Immature natural killer cell (primary cell): ENCODE measurements around the gene FUT8. TPM values are rescaled to one million over a fixed set of nuclear protein-coding genes. Genes with fewer than 3 reads are reported as not detected.

Experiments used
- DNase-seq, 3 donors: peaks; one replicate each; pipeline ENCODE4 v3.0.0; 2022; ENCODE audit warnings: mixed read lengths in 1 of 3
- H3K27ac Mint-ChIP-seq, 6 donors: one replicate each; pipeline ENCODE4 v1.8.0; 2020; ENCODE audit warnings: mixed read lengths in 6 of 6, mild to moderate bottlenecking in 5 of 6, inconsistent platforms in 4 of 6, moderate library complexity in 3 of 6
- H3K27me3 Mint-ChIP-seq, 3 donors: one replicate each; pipeline ENCODE4 v1.8.0; 2020 to 2021; ENCODE audit warnings: low read depth in 3 of 3, mild to moderate bottlenecking in 3 of 3, mixed read lengths in 3 of 3, moderate library complexity in 3 of 3, inconsistent platforms in 1 of 3
- H3K36me3 Mint-ChIP-seq, 3 donors: one replicate each; pipeline ENCODE4 v1.8.0; 2020; ENCODE audit warnings: mixed read lengths in 3 of 3, inconsistent platforms in 2 of 3, mild to moderate bottlenecking in 2 of 3
- H3K4me1 Mint-ChIP-seq, 2 donors: one replicate each; pipeline ENCODE4 v1.8.0; 2020; ENCODE audit warnings: inconsistent platforms in 2 of 2, mild to moderate bottlenecking in 2 of 2, mixed read lengths in 2 of 2, moderate library complexity in 1 of 2
- H3K4me3 Mint-ChIP-seq, 5 donors: one replicate each; pipeline ENCODE4 v1.8.0; 2020; ENCODE audit warnings: mild to moderate bottlenecking in 5 of 5, mixed read lengths in 5 of 5, inconsistent platforms in 3 of 5, moderate library complexity in 3 of 5
- H3K9me3 Mint-ChIP-seq, 6 donors: one replicate each; pipeline ENCODE4 v1.8.0; 2020; ENCODE audit warnings: mild to moderate bottlenecking in 6 of 6, mixed read lengths in 6 of 6, inconsistent platforms in 4 of 6, moderate library complexity in 3 of 6
- polyA plus RNA-seq, 3 donors: library from polyadenylated mRNA; unstranded; fragments of 300-500 nt; fragmentation: Illumina TruSeq; gene quantifications; one replicate each; pipeline ENCODE4 v1.2.3, GENCODE V29; 2021

The FUT8 gene
- polyA plus RNA-seq, 3 donors from 2014 or later: 6.5 to 11.1 (median 11.0) TPM

DNA sequence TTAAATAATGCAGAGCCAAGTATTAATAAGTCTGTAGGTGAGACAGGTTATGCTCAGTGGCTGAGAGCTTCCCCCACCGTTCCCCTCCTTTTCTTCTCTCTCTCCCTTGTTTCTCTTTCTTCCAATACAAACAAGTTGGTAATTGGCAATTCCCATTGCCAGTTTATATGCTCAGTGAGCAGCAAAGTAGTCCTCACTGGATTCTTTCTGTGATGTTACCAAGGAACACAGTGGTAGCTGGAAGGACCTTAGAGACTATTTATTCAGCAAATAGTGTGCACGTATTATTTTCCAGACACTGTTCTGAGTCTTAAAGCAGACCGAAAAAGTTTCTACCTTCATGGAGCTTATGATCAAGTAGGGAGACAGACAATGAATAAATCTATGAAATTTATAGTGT, 344.4 kb downstream of the FUT8 start:
- H3K4me3 Mint-ChIP-seq: no peak overlapping the region
- peaks cover 0 to 3% (median 0%) of the 10 kb centered on the region in 6 donors for H3K9me3 Mint-ChIP-seq
- no peaks in the 10 kb centered on the region for H3K4me1 Mint-ChIP-seq
- no peak overlapping the region for H3K27ac Mint-ChIP-seq
- no peak for DNase-seq
- peaks cover 1 to 5% (median 3%) of the 10 kb centered on the region in 3 donors for H3K27me3 Mint-ChIP-seq
- no peaks in the 10 kb centered on the region for H3K36me3 Mint-ChIP-seq

GRCh38 chr14:65769151-65769550, 356.6 kb downstream of the FUT8 start:
- Mint-ChIP-seq H3K9me3 (no peaks in the 10 kb centered on the region), H3K36me3 (no peaks in the 10 kb centered on the region), H3K4me3 (no peak overlapping the region), H3K27ac (no peak overlapping the region), H3K4me1 (no peaks in the 10 kb centered on the region), H3K27me3 (peaks cover 0 to 3% (median 0%) of the 10 kb centered on the region in 3 donors)
- no peak for DNase-seq

DNA sequence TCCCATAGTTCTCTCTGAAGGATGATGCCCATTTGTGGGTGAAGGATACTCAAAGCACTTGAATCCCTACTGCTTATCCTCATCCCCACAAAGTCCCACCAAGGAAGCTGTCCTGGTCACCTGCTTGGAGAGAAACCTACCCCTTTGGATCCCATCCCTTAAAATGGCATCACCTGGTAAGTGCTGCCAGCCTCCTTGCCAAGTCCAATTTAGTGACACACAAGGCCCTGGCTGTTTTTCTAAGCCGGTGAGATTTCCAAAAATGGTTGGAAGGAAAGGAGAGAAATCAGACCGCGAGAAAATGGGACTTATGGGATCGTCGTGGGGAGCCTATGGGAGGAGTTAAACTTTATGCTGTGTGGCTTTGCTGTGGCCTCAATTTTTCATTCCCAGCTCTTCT, 358.2 kb downstream of the FUT8 start:
- peaks cover 0 to 2% (median 0%) of the 10 kb centered on the region in 6 donors for H3K9me3 Mint-ChIP-seq
- H3K27me3 Mint-ChIP-seq: peaks cover 0 to 3% (median 0%) of the 10 kb centered on the region in 3 donors
- no peak overlapping the region for H3K27ac Mint-ChIP-seq
- H3K36me3 Mint-ChIP-seq: no peaks in the 10 kb centered on the region
- DNase-seq: no peak
- no peak overlapping the region for H3K4me3 Mint-ChIP-seq
- H3K4me1 Mint-ChIP-seq: no peaks in the 10 kb centered on the region

- no peaks in the 10 kb centered on the region for H3K4me1 Mint-ChIP-seq
- peaks cover 0 to 4% (median 0%) of the 10 kb centered on the region in 6 donors for H3K9me3 Mint-ChIP-seq
- H3K27me3 Mint-ChIP-seq: peaks cover 0 to 3% (median 0%) of the 10 kb centered on the region in 3 donors
- H3K36me3 Mint-ChIP-seq: no peaks in the 10 kb centered on the region
- no peak overlapping the region for H3K27ac Mint-ChIP-seq
- no peak for DNase-seq
- no peak overlapping the region for H3K4me3 Mint-ChIP-seq
These were observed 358.7 kb downstream of the FUT8 start for GRCh38 chr14:65771271-65771670.

DNA sequence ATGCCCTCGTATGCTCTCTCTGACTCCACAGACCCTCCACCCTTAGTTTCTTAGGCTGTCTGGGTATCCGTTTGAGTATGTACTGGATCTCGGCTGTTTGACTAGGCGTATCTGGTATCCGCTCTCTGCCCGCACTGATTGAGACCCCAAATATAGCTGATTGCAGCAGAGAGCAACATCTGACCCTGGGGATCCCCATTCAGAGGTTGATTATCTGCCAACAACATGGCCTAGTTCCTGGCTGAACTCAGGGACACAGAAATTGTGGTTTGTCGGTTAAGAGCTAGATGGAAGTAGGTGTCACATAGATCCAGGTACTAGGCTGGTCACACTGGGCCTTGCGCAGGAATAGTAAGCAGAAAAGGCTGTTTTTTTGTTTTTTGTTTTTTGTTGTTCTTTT, 359.9 kb downstream of the FUT8 start:
- Mint-ChIP-seq H3K4me3 (no peak overlapping the region), H3K4me1 (no peaks in the 10 kb centered on the region), H3K27ac (no peak overlapping the region), H3K27me3 (no peaks in the 10 kb centered on the region), H3K36me3 (no peaks in the 10 kb centered on the region), H3K9me3 (peaks cover 0 to 4% (median 0%) of the 10 kb centered on the region in 6 donors)
- no peak for DNase-seq

- H3K27ac Mint-ChIP-seq: no peak overlapping the region
These were observed 360.5 kb downstream of the FUT8 start for GRCh38 chr14:65772921-65773574.

DNA sequence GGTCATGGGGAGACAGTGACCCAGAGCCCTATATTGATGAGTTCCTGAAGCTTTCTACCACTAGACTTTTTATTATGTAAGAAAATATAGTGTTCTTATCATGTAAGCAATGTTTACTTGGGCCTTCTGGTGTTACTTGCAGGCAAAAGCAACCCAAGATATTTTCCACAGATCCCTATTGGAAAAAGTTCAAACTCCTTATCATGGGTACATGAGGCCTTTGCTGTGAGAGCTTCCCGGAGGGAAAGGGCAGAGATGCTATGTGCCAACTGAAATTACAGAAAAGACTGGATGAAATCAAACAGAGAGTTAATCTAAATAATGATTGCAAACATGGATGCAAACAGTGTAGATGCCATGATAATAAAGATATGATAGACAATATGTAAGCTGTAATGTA, 361.5 kb downstream of the FUT8 start:
- Mint-ChIP-seq H3K4me3 (no peak overlapping the region), H3K9me3 (peaks cover 0 to 4% (median 0%) of the 10 kb centered on the region in 6 donors), H3K4me1 (no peaks in the 10 kb centered on the region), H3K36me3 (no peaks in the 10 kb centered on the region), H3K27me3 (no peaks in the 10 kb centered on the region), H3K27ac (no peak overlapping the region)
- no peak for DNase-seq

More at GRCh38 chr14:65772921-65773574, 360.5 kb downstream of the FUT8 start:
- Mint-ChIP-seq H3K9me3 (peaks cover 0 to 4% (median 0%) of the 10 kb centered on the region in 6 donors), H3K4me1 (no peaks in the 10 kb centered on the region), H3K4me3 (no peak overlapping the region), H3K36me3 (no peaks in the 10 kb centered on the region), H3K27me3 (no peaks in the 10 kb centered on the region)
- DNase-seq: no peak

DNA sequence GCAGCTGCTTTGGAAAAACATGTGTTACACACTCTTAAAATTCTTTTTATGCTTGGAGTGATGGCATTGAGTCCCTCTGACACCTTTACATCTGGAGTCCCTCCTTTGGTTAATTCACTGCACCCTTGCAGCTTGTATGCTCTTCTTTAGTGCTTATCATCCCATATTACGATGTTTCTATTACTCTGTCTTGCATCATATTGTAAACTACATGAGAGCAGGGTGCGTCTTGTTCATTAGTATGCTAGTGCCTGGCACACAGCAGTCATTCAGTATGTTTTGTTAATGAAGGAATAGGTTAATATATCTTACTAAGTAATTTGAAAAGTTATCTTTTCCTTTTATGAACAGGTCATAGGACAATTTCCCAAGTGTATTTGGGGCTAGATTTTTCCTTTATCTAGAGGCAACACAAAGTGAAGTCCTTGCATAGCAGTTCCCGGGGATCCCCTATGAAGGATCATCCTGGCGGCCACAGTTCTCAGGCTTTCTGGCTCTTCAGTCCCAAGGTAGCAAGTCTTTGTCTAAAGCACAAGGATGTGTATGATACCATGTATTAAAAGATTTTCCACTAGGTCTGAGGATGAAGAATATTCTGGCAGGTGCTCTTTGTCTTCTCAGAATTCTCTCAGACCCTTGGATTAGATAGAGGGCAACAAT, 363.8 kb downstream of the FUT8 start:
- H3K27ac Mint-ChIP-seq: no peak overlapping the region
- H3K4me3 Mint-ChIP-seq: no peak overlapping the region
- H3K9me3 Mint-ChIP-seq: peaks cover 0 to 4% (median 0%) of the 10 kb centered on the region in 6 donors
- no peaks in the 10 kb centered on the region for H3K36me3 Mint-ChIP-seq
- H3K27me3 Mint-ChIP-seq: peaks cover 0 to 6% (median 2%) of the 10 kb centered on the region in 3 donors
- no peaks in the 10 kb centered on the region for H3K4me1 Mint-ChIP-seq
- DNase-seq: no peak

DNA sequence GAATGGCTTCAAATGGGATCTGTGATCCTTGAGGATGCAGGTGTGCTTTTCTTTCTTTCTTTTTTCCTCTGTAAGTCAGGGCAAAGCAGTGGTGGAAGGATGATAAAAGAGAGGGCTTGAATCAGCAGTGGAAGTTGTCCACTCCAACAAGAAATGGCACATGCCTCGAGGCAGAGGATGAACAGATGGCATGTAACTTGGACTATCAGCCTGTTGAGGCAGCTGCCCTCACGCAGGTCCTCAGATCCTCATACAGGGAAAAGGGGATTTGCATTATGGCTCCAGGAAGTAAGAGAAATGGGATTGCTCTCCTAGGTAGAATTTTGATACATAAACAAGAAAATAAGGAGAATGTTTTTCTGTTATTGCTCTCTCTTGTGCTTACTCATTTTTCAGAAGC, 368.0 kb downstream of the FUT8 start:
- H3K36me3 Mint-ChIP-seq: peaks cover 0 to 4% (median 0%) of the 10 kb centered on the region in 3 donors
- no peaks in the 10 kb centered on the region for H3K4me1 Mint-ChIP-seq
- peaks cover 0 to 3% (median 0%) of the 10 kb centered on the region in 6 donors for H3K9me3 Mint-ChIP-seq
- no peak overlapping the region for H3K4me3 Mint-ChIP-seq
- no peak overlapping the region for H3K27ac Mint-ChIP-seq
- H3K27me3 Mint-ChIP-seq: peaks cover 4 to 7% (median 6%) of the 10 kb centered on the region in 3 donors
- no peak for DNase-seq

DNA sequence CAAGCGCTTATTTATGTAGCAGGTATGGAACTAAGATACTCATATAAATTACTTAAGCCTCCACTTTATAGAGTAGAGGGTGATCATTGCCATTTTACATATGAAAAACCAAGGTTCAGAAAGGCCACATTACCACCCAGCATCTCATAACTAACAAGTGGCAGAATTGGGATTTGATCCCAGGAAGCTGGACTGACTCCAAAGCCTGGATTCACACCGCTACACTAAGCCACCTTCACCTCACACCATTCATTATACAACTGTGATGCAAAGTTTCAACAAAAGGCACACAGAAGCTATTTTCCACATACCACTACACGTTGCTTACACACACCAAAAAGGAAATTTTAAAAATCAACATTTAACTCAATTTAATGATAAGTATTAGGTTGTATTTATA, 370.6 kb downstream of the FUT8 start:
- Mint-ChIP-seq H3K27ac (no peak overlapping the region), H3K9me3 (no peaks in the 10 kb centered on the region), H3K4me1 (no peaks in the 10 kb centered on the region), H3K36me3 (peaks cover 0 to 4% (median 0%) of the 10 kb centered on the region in 3 donors), H3K4me3 (no peak overlapping the region), H3K27me3 (peaks cover 6 to 18% (median 12%) of the 10 kb centered on the region in 3 donors)
- no peak for DNase-seq

- H3K4me3 Mint-ChIP-seq: no peak overlapping the region
- H3K27ac Mint-ChIP-seq: no peak overlapping the region
- H3K27me3 Mint-ChIP-seq: peaks cover 8 to 18% (median 16%) of the 10 kb centered on the region in 3 donors
- H3K36me3 Mint-ChIP-seq: peaks cover 0 to 4% (median 0%) of the 10 kb centered on the region in 3 donors
- H3K9me3 Mint-ChIP-seq: no peaks in the 10 kb centered on the region
- no peaks in the 10 kb centered on the region for H3K4me1 Mint-ChIP-seq
- DNase-seq: no peak
These were observed 371.0 kb downstream of the FUT8 start for GRCh38 chr14:65783576-65783975.

- no peak overlapping the region for H3K4me3 Mint-ChIP-seq
- no peaks in the 10 kb centered on the region for H3K9me3 Mint-ChIP-seq
- peaks cover 0 to 4% (median 0%) of the 10 kb centered on the region in 3 donors for H3K36me3 Mint-ChIP-seq
- no peak for DNase-seq
- H3K27ac Mint-ChIP-seq: no peak overlapping the region
- H3K27me3 Mint-ChIP-seq: peaks cover 13 to 23% (median 16%) of the 10 kb centered on the region in 3 donors
- peaks cover 0 to 1% of the 10 kb centered on the region in 2 donors for H3K4me1 Mint-ChIP-seq
These were observed 372.0 kb downstream of the FUT8 start for GRCh38 chr14:65784574-65784973.

GRCh38 chr14:65787461-65787860, 374.9 kb downstream of the FUT8 start:
- H3K9me3 Mint-ChIP-seq: no peaks in the 10 kb centered on the region
- peaks cover 0 to 4% (median 0%) of the 10 kb centered on the region in 3 donors for H3K36me3 Mint-ChIP-seq
- H3K4me1 Mint-ChIP-seq: peaks cover 0 to 1% of the 10 kb centered on the region in 2 donors
- H3K4me3 Mint-ChIP-seq: no peak overlapping the region
- peaks cover 8 to 23% (median 16%) of the 10 kb centered on the region in 3 donors for H3K27me3 Mint-ChIP-seq
- DNase-seq: no peak
- H3K27ac Mint-ChIP-seq: no peak overlapping the region

DNA sequence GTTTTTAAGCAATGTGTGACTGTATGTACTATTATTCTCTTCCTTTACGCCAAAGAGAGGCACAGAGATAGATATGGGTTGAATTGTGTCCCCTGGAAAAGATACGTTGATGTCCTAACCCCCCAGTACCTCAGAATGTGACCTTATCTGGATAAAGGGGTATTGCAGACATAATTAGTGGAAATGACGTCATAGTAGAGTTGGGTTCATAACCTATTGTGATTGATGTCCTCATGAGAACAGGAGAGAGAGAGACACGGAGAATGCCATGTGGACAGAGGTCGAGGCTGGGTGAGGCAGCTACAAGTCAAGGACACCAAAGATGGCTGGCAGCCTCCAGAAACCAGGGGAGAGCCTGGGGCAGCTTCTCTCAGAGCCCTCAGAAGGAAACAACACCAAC, 376.3 kb downstream of the FUT8 start:
- Mint-ChIP-seq H3K36me3 (peaks cover 0 to 2% (median 0%) of the 10 kb centered on the region in 3 donors), H3K9me3 (no peaks in the 10 kb centered on the region), H3K27me3 (peaks cover 8 to 23% (median 16%) of the 10 kb centered on the region in 3 donors), H3K27ac (no peak overlapping the region), H3K4me3 (no peak overlapping the region), H3K4me1 (peaks cover 0 to 1% of the 10 kb centered on the region in 2 donors)
- DNase-seq: no peak
